ENCODE results near the gene NXPE2.
A peak's percentile ranks its signal among the peaks of the same experiment; 100 is the strongest.
"Not testable (repeated sequence)": the region's sequence is repeated elsewhere in the genome, so short reads cannot be mapped to it uniquely, and the experiment has no call there.

Gene NXPE2

DNA sequence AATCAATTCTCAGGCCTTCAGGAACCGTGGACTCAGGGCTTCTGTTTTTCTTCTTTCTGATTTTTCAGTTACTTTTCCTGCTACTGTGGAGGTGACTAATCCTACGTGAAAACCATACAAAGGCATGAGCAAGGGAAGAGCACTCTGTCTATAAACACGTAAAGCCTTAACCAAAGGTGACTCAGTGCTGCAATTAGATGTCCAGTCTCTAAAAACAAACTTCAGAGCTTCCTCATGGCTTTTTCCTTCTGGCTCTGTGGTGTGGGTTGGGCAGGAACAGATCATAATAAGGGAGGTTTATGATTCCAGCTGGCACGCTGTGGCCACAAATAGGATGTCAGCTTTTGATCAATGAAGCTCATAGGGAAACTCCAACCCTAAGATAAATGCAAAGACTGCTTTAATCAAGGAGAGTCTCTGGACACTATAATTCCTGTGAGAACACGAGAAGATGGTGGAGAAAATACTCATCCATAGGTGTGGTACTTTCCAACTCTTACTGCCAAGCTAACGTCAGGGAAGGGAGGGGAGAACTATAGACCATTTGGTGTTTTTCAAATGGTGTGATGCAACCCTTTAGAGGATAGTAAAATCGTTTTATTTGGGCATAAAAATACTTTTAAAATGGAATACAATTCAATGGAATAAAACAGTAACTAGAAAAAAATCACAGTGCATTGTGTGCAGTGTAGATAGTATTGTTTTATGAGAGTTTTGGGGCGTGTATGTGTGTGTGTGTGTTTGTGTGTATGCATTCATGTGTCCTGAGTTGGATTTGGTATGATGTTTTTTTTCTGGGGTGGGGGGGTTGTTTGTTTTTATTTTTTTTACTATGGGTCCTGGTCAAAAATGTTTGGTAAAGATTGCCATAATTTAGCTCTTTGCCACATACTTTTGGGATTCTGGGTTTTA, at the start of gene NXPE2:
TSS of gene NXPE2 (plus strand) at position 403 of the 912 bp plus-strand sequence. CDS start at position 452, 49 bp downstream.
- no peak for DNase-seq (ENCODE audit: low spot score)

DNA sequence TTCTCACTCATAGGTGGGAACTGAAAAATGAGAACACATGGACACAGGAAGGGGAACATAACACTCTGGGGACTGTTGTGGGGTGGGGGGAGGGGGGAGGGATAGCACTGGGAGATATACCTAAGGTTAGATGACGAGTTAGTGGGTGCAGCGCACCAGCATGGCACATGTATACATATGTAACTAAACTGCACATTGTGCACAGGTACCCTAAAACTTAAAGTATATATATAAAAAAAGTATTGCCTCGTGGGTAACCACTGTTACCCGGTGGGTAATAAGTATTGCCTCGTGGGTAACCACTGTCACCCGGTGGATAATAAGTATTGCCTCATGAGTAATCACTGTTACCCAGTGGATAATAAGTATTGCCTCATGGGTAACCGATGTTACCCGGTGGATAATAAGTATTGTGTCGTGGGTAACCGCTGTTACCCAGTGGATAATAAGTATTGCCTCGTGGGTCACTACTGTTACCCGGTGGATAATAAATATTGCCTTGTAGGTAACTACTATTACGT, 46.8 kb upstream of the NXPE2 start:
- not testable (repeated sequence) for DNase-seq (ENCODE audit: low spot score)

DNA sequence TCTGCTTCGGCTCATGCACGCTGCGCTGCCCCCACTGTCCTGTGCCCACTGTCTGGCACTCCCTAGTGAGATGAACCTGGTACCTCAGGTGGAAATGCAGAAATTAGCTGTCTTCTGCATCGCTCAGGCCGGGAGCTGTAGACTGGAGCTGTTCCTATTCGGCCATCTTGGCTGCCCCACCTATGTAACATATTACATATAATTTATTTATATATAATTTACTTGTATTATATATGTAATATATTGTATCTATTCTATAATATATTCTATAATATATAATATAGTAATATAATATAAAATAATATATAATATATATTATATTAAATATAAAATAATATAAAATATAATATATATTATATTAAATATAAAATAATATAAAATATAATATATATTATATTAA, 38.9 kb upstream of the NXPE2 start:
- not testable (repeated sequence) for DNase-seq (ENCODE audit: low spot score)

DNA sequence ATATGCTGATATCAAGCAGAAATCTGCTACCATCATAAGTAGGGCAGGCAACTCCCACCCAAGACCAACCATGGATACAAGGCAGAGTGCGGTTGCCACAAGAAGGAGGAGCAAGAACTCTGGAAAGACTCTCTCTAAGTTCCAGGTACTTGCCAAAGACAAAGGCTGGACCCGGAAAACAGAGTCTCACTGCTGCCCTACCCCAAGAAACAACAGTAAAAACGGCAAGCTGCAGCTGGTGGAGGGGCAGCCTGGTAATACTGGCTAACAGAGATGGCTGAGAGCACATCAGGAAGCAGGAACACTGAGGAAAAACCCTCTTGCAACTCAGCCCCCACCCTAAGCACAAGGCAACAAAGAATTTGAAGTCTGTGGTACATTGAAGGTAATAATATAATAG, 27.7 kb upstream of the NXPE2 start:
- DNase-seq (ENCODE audit: low spot score), result no peak

DNA sequence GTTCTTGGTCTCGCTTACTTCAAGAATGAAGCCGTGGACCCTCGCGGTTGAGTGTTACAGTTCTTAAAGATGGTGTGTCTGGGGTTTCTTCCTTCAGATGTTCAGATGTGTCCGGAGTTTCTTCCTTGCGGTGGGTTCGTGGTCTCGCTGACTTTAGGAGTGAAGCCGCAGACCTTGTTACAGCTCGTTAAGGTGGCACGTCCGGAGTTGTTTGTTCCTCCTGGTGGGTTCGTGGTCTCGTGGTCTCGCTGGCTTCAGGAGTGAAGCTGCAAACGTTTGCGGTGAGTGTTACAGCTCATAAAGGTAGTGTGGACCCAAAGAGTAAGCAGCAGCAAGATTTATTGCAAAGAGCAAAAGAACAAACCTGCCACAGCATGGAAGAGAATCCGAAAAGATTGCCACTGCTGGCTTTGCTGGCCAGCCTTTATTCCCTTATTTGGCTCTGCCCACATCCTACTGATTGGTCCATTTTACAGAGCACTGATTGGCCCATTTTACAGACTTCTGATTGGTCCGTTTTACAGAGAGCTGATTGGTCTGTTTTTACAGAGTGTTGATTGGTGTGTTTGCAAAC, 27.1 kb upstream of the NXPE2 start:
- DNase-seq (ENCODE audit: low spot score), result no peak

DNA sequence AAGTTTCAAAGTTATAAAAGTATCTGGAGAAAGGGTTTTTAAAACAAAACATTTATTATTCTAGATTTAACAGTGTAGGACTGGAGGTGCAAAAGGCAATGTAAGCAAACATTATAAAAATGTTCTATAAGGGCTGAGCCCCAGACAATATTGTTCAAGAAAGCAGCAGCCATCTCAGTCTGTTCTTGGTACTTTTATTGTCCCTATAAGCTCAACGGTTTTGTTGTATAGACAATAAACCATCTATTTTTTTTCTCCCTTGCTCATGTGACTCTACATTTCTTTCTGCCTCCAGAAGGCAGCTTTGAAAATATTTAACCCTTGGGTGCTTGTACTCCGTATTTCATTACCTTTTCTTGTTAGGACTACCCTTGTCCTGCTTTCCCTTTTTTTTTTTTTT, 25.2 kb upstream of the NXPE2 start:
- no peak for DNase-seq (ENCODE audit: low spot score)

DNA sequence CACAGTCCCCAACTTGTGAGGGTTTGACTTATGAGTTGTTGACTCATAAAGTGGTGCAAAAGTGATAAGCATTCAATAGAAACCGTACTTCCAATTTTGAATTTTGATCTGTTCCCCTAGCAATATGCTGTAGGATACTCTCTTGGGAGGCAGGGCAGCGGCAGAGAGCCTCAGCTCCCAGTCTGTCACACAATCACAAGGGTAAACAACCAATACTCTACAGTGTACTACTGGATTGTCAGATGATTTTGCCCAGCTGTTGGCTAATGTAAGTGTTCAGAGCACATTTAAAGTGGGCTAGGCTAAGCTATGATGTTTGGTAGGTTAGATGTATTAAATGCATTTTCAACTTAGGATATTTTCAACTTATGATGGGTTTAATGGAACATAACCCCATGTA, 13.7 kb upstream of the NXPE2 start:
- no peak for DNase-seq (ENCODE audit: low spot score)

DNA sequence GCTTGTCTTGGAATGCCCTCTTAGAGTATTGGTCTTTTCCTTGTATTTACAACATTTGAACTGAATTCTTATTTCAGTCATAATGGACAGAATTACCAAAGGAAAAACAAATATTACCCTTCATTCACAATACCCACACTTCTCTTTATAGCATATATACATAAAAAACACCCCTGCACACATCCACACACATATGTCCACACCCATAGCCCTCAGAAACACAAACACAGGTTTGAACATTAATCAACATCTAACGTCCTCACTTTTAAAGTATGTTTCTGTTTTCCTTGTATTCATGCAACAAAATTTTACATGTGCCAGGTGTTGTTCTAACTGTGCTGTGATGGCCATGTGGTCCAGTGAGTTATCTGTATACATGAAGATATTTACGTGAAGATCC, 11.6 kb upstream of the NXPE2 start:
- DNase-seq (ENCODE audit: low spot score), result no peak

DNA sequence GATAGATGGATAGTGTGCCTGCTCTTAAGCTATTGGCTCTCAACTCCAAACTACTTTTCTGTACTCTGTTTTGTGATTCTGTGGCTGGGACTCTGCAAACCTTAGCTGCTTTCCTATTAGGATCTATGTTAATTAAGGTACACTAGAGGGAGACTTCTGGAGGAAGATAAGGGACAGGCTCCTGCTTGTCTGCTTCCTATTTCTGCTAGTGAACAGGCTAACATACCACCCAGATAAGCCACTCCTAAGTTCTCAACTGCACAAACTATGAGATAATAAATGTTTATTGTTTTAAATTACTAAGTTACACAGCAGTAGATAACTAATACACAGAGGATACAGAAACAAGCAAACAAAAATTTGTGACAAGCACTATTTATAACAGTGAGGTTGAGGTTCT, 10.2 kb upstream of the NXPE2 start:
- DNase-seq (ENCODE audit: low spot score), result no peak

DNA sequence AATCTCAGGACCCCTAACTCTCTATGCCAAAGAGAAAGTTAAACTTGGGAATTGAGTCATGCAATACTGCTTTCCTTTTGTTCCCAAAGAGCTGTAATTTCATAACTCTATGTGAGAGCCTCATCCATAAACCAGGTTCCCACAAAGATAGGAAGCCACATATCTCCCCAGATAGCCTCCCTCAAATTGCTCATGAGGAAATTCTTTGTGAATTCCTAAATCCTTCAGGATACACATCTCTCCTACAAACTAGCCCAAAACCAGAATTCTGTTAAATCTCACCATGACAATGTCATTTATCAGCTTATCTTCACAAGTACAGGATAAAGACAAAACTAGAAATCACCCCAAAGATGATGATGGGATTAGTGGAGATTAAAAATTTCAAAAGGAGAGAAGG, 4.7 kb upstream of the NXPE2 start:
- no peak for DNase-seq (ENCODE audit: low spot score)

DNA sequence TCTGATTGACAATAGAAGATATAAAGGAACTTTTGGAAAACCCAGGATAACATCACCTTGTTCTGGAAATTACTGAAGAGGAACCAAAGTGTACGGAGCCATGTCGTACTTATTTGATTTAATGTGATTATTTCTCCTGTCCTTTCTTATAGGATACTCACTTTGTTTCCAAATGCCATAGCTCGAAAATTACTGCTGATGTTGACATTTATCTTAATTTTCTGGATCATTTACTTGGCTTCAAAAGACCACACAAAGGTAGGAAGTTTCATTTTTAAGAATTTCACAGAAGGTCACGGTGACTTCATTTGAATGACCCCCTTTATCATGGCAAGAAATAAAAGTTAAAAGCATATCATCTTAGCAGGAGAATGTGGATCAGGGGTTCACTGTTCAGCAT, 1.2 kb downstream of the NXPE2 start:
- no peak for DNase-seq (ENCODE audit: low spot score)

DNA sequence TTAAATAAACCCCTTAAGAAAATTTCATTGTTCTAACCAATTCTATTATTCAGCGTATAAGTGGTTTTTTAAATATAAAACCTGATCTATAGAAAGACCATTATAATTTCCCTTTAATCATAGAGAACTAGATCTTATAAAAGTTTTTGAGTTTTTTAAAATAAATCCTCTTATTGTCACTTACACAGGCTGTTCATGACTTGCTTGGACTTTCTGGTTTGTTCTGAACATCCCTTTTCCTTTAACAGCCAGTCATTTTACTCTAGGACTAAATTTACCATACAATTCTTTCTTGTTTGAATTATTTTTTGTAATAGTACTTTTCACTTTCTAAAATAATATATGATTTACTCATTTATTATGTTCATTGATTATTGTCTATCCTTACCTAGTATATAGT, 4.7 kb downstream of the NXPE2 start:
- DNase-seq (ENCODE audit: low spot score), result no peak

DNA sequence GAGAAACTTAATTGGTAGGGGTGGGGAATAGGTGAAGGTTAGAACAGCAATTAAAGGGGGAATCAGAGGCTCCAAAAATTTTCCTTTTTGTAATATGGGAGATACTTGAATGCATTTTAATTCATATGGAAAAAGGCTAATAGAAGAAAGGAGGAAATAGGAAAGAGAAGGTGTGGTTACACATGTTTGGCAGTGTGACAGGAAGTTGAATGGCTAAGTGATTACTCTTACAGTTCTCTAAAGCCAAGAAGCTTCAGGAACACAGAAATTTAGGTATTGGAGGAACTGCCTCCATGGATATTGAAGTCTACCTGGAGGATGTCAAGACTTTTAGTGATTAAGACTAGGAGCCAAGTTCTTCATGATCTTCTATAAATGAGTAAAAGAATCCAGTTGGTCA, 6.3 kb downstream of the NXPE2 start:
- DNase-seq (ENCODE audit: low spot score), result no peak

DNA sequence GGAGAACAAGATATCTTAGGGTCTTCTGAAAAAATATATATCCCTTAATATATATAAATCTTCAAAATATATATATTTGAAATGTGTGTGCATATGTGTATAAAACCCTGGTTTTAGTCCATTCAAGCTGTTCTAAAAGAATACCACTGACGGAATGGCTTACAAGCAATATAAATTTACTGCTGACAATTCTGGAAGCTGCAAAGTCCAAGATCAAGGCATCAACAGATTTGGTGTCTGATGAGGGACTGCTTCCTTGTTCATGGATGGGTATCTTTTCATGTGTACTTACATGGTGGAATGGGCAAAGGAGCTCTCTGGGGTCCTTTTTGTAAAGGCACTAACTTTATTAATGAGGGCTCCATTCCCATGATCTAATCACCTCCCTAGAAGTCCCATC, 6.8 kb downstream of the NXPE2 start:
- DNase-seq (ENCODE audit: low spot score), result no peak

DNA sequence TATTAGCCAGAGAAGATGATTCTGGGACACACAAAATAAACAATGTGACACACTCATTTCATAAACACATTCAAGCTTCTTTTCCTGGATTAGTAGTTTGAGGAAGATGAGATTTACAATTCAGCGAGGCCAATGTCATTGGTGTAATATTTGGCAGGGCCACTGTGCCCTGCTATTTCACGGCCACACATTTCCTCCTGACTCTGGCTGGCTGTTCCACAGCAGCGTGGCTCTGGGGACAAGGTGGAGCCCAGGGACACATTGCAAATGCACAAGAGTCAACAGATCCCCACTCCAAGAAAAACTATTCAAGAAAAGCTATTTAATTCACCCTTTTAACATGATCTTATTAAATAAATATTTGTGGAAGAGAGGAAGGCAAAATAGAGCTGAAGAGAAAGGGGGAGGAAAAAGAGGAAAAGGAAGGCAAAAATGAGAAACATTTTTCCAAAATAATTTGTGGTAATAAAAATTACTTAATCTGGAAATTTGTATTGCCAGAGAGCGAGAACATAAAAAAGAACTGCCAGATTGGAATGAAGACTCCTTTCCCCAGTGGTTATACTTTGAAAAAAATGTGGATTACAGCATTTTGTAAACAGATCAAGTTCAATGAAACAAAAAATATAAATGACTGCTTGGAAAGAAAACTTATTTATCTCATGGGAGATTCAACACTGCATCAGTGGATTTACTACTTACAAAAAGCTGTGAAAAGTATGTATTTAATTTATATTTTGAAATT, 27.1 kb downstream of the NXPE2 start:
- DNase-seq (ENCODE audit: low spot score), result no peak

DNA sequence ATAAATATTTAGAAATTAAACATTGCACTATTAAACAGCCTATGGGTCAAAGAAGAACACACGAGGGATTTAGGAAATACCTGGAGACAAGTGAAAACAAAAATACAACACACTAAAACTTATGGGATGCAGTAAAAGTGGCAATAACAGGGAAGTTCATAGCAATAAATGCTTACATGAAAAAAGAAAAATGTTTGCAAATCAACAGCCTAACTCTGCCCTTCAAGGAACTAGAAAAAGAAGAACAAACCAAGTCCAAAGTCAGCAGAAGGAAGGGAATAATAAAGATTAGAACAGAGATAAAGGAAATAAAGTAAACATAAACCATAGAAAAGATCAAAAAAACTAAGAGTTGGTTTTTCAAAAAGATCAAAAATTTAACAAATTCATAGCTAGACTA, 31.6 kb downstream of the NXPE2 start:
- DNase-seq (ENCODE audit: low spot score), result no peak

DNA sequence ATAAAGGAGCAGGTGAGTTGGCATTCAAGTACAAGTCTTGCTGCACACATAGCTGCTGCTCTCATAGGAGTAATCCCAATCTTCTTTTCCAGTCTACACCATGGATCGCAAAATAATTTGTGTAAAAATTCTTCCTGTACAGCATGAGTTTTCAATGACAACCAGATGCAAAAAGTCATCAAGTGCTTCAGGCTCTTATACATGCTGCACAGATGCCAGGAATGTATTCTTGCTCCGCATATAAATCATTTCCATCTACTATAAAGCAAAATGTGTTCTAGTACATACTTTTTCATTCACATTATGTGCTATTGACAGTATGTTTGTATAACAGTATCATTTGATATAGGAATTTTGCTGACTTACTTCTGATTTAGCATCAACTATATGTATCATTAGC, 35.4 kb downstream of the NXPE2 start:
- DNase-seq (ENCODE audit: low spot score), result no peak

DNA sequence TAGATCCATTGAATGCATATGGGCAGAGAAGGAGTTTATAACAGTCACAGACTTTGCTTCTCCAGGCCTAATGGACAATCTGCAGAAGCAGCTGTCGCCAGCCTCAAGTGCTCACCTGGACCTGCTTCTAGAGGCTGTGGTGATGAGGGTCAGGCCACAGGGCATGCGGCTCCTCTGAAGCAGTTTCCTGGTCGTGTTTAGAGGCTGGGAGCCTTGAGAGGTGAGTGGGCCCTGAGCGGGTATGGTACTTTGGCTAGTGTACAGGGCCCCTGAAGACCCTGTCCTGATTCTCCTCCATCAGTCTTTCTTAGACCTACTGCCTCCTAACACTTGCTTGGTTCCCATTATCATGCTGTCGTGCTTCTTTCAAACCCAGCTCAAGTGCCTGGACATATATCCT, 41.2 kb downstream of the NXPE2 start:
- DNase-seq (ENCODE audit: low spot score), result no peak

DNA sequence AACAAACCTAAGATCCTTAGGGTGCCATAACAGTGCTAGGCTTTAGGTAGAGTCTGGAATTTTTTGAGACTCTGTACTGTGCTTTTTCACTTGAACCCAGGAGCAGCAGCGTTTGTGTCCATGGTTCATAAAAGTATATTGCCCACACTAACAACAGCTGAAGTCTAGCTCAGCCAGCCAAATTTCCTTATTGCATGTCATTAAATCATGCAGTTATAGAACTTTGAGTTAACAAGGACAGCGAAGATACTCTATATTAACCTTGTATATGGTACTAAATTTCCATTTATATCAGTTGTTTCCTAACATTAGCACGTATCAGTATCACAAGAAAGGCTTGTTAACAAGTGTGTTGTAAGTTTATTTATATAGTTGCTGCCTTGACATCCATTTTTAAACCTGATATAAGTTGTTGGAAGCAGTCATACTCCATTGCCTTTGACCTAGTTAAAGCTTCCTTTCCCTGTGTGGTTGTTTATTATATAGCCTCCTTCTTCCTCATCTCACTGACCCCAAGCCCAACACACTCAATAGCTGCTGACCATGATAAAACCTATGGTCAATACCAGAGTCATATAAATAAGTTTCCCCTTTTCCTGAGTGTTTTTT, 46.7 kb downstream of the NXPE2 start:
- no peak for DNase-seq (ENCODE audit: low spot score)

DNA sequence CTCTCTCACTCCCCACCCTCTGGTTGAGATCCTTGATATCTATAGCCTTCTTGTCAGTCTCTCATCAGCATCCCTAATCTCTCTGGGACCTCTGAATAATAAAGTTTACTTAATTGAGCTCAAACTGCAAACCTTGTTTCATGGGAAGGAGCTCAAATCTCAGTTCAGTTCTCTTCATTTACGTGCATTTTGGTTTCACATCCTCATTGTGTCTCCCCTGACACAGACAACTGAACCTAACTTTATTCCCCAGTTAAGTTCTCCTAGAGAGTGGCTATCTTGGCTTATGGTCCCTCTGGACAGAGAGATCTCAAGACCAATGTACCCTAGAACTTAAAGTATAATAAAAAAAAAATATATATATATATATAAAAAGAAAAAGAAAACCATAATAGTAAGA, 47.3 kb downstream of the NXPE2 start:
- no peak for DNase-seq (ENCODE audit: low spot score)

DNA sequence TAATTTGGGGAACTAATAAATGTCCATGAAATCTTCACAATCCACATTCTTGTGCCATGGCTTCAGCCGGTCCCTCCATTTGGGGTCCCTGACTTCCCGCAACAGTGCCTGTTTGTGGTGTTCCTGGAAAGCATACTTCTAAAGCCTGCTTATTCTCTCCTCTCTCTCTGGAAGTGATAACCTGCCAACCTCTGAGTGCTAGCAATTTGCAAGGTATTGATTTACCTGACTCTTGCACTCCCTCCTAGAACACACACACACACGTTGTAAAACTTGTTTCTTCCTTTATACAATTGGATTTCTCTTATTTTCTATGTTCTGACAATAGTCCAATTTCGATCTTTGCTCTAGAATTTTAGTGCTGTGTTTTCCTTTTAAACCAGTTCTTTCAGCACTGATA, 58.5 kb downstream of the NXPE2 start:
- DNase-seq (ENCODE audit: low spot score), result no peak

DNA sequence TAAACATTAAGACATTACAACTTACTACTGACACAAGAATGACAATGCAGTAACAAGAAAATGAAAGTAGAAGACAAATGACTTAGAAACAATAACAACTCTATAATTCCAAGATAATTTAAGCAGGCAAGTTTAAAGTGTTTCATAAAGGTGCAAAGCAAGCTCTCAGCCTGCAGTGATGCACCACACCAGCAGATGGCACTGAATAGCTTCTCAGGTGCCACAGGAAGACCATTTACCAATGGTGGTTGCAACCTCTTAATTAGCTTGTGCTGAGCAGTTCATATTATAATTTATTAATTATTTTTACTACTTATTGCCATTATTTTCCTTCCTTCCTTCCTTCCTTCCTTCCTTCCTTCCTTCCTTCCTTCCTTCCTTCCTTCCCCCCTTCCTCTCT, 60.6 kb downstream of the NXPE2 start:
- peak; percentile 11 for DNase-seq (ENCODE audit: low spot score)

All from AG08396 (cell line).